GM23338 (cell line): Measurements from ENCODE around the gene BAHCC1.

ENCODE experiments used
- CREB1 ChIP-seq: fragments of 250-450 bp; sonication (Bioruptor Pico); IDR thresholded peaks from 2 replicates; pipeline ENCODE4 v1.5.0; 2020; ENCODE audit warnings: low read depth, mild to moderate bottlenecking, moderate library complexity
- EZH2 ChIP-seq: fragments of 200-600 bp; sonication (generic); IDR thresholded peaks from one replicate; pipeline ENCODE4 v1.8.0; 2017; ENCODE audit warnings: antibody characterized with exemption, mild to moderate bottlenecking, low read depth; ENCODE audit not compliant: unreplicated experiment
- EZH2phosphoT487 ChIP-seq: fragments of 200-600 bp; sonication (generic); IDR thresholded peaks from one replicate; pipeline ENCODE4 v1.8.1; 2018; ENCODE audit warnings: antibody characterized with exemption; ENCODE audit not compliant: unreplicated experiment
- JUNB ChIP-seq: IDR thresholded peaks from one replicate; pipeline ENCODE4 v1.6.1; 2016; ENCODE audit warnings: antibody characterized with exemption; ENCODE audit not compliant: unreplicated experiment
- NANOG ChIP-seq: IDR thresholded peaks from 2 replicates; pipeline ENCODE4 v1.6.1; 2016; ENCODE audit warnings: antibody characterized with exemption, borderline replicate concordance
- POLR2AphosphoS5 ChIP-seq: IDR thresholded peaks from 2 replicates; pipeline ENCODE4 v1.6.1; 2016; ENCODE audit warnings: antibody characterized with exemption, low read depth
- STAT1 ChIP-seq: IDR thresholded peaks from one replicate; pipeline ENCODE4 v1.6.1; 2016; ENCODE audit warnings: antibody characterized with exemption; ENCODE audit not compliant: unreplicated experiment
- ZNF114 ChIP-seq: fragments of 250-450 bp; sonication (Bioruptor Pico); IDR thresholded peaks from 2 replicates; pipeline ENCODE4 v1.5.0; 2020; ENCODE audit warnings: mild to moderate bottlenecking, moderate library complexity
- ZNF331 ChIP-seq: fragments of 250-450 bp; sonication (Bioruptor Pico); IDR thresholded peaks from 2 replicates; pipeline ENCODE4 v1.5.0; 2020; ENCODE audit warnings: low read depth, mild to moderate bottlenecking, moderate library complexity
- TF ChIP-seq, protein P1 (sequence below), 2 experiments: fragments of 200-600 bp in 1 of 2; sonication (generic) in 1 of 2; conservative IDR thresholded peaks; 2 replicates each; pipeline versions ENCODE4 v1.5.1 to v1.6.1; 2016 to 2017; ENCODE audit warnings: antibody characterized with exemption in 2 of 2, low read depth in 2 of 2, mild to moderate bottlenecking in 2 of 2, moderate library complexity in 1 of 2
- TF ChIP-seq, protein P2 (sequence below): IDR thresholded peaks from one replicate; pipeline ENCODE4 v1.6.1; 2018; ENCODE audit warnings: antibody characterized with exemption; ENCODE audit not compliant: unreplicated experiment
- TF ChIP-seq, protein P3 (sequence below): IDR thresholded peaks from 2 replicates; pipeline ENCODE4 v1.6.1; 2016; ENCODE audit warnings: antibody characterized with exemption
- TF ChIP-seq, protein P4 (sequence below): fragments of 250-450 bp; sonication (Bioruptor Pico); IDR thresholded peaks from 2 replicates; pipeline ENCODE4 v1.5.0; 2020; ENCODE audit warnings: mild to moderate bottlenecking, moderate library complexity

DNA sequence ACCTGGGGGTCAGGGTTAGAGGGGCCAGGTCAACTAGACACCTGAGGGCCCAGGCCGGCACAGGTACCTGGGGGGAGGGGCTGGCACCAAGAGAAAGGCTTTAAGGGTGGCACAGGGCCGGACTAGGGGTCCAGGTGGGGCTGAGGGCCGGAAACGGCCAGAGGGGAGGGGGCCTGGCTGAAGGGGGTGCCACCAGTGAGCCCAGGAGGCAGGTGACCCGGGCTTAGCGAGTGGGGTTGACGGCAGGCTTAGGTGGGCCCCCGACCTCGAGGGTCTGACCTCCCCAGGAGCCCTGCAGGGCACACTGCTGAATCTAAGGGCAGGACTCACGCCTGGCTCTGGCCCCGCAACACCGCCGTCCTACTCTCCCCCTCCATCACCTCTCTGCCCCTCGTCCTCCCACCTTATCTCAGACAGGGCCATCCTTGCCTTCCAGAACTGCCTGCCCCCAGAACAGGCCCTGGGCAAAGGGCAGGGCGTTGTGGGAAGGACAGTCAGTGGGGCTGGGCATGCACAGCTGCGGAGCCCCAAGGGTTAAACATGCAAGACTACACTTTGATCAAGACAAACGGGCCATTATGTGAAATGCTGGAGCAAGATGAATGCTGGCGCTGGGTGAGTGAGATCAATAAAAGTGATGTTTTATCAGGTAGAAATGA, 73.0 kb downstream of the BAHCC1 start:
- TF ChIP-seq, protein P1, sequence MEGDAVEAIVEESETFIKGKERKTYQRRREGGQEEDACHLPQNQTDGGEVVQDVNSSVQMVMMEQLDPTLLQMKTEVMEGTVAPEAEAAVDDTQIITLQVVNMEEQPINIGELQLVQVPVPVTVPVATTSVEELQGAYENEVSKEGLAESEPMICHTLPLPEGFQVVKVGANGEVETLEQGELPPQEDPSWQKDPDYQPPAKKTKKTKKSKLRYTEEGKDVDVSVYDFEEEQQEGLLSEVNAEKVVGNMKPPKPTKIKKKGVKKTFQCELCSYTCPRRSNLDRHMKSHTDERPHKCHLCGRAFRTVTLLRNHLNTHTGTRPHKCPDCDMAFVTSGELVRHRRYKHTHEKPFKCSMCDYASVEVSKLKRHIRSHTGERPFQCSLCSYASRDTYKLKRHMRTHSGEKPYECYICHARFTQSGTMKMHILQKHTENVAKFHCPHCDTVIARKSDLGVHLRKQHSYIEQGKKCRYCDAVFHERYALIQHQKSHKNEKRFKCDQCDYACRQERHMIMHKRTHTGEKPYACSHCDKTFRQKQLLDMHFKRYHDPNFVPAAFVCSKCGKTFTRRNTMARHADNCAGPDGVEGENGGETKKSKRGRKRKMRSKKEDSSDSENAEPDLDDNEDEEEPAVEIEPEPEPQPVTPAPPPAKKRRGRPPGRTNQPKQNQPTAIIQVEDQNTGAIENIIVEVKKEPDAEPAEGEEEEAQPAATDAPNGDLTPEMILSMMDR (conservative IDR thresholded peaks at IDR 0.05; ENCODE audit: low read depth in 2 of 2): no peak
- no peak for TF ChIP-seq EZH2phosphoT487
- TF ChIP-seq, protein P2, sequence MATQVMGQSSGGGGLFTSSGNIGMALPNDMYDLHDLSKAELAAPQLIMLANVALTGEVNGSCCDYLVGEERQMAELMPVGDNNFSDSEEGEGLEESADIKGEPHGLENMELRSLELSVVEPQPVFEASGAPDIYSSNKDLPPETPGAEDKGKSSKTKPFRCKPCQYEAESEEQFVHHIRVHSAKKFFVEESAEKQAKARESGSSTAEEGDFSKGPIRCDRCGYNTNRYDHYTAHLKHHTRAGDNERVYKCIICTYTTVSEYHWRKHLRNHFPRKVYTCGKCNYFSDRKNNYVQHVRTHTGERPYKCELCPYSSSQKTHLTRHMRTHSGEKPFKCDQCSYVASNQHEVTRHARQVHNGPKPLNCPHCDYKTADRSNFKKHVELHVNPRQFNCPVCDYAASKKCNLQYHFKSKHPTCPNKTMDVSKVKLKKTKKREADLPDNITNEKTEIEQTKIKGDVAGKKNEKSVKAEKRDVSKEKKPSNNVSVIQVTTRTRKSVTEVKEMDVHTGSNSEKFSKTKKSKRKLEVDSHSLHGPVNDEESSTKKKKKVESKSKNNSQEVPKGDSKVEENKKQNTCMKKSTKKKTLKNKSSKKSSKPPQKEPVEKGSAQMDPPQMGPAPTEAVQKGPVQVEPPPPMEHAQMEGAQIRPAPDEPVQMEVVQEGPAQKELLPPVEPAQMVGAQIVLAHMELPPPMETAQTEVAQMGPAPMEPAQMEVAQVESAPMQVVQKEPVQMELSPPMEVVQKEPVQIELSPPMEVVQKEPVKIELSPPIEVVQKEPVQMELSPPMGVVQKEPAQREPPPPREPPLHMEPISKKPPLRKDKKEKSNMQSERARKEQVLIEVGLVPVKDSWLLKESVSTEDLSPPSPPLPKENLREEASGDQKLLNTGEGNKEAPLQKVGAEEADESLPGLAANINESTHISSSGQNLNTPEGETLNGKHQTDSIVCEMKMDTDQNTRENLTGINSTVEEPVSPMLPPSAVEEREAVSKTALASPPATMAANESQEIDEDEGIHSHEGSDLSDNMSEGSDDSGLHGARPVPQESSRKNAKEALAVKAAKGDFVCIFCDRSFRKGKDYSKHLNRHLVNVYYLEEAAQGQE: no peak
- TF ChIP-seq JUNB: no peak
- TF ChIP-seq POLR2AphosphoS5: no peak
- no peak for TF ChIP-seq EZH2
- TF ChIP-seq CREB1: no peak
- TF ChIP-seq STAT1: no peak
- TF ChIP-seq, protein P3, sequence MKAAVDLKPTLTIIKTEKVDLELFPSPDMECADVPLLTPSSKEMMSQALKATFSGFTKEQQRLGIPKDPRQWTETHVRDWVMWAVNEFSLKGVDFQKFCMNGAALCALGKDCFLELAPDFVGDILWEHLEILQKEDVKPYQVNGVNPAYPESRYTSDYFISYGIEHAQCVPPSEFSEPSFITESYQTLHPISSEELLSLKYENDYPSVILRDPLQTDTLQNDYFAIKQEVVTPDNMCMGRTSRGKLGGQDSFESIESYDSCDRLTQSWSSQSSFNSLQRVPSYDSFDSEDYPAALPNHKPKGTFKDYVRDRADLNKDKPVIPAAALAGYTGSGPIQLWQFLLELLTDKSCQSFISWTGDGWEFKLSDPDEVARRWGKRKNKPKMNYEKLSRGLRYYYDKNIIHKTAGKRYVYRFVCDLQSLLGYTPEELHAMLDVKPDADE: no peak
- TF ChIP-seq ZNF114 (CRISPR knock-in tag): no peak
- no peak for TF ChIP-seq NANOG
- TF ChIP-seq, protein P4, sequence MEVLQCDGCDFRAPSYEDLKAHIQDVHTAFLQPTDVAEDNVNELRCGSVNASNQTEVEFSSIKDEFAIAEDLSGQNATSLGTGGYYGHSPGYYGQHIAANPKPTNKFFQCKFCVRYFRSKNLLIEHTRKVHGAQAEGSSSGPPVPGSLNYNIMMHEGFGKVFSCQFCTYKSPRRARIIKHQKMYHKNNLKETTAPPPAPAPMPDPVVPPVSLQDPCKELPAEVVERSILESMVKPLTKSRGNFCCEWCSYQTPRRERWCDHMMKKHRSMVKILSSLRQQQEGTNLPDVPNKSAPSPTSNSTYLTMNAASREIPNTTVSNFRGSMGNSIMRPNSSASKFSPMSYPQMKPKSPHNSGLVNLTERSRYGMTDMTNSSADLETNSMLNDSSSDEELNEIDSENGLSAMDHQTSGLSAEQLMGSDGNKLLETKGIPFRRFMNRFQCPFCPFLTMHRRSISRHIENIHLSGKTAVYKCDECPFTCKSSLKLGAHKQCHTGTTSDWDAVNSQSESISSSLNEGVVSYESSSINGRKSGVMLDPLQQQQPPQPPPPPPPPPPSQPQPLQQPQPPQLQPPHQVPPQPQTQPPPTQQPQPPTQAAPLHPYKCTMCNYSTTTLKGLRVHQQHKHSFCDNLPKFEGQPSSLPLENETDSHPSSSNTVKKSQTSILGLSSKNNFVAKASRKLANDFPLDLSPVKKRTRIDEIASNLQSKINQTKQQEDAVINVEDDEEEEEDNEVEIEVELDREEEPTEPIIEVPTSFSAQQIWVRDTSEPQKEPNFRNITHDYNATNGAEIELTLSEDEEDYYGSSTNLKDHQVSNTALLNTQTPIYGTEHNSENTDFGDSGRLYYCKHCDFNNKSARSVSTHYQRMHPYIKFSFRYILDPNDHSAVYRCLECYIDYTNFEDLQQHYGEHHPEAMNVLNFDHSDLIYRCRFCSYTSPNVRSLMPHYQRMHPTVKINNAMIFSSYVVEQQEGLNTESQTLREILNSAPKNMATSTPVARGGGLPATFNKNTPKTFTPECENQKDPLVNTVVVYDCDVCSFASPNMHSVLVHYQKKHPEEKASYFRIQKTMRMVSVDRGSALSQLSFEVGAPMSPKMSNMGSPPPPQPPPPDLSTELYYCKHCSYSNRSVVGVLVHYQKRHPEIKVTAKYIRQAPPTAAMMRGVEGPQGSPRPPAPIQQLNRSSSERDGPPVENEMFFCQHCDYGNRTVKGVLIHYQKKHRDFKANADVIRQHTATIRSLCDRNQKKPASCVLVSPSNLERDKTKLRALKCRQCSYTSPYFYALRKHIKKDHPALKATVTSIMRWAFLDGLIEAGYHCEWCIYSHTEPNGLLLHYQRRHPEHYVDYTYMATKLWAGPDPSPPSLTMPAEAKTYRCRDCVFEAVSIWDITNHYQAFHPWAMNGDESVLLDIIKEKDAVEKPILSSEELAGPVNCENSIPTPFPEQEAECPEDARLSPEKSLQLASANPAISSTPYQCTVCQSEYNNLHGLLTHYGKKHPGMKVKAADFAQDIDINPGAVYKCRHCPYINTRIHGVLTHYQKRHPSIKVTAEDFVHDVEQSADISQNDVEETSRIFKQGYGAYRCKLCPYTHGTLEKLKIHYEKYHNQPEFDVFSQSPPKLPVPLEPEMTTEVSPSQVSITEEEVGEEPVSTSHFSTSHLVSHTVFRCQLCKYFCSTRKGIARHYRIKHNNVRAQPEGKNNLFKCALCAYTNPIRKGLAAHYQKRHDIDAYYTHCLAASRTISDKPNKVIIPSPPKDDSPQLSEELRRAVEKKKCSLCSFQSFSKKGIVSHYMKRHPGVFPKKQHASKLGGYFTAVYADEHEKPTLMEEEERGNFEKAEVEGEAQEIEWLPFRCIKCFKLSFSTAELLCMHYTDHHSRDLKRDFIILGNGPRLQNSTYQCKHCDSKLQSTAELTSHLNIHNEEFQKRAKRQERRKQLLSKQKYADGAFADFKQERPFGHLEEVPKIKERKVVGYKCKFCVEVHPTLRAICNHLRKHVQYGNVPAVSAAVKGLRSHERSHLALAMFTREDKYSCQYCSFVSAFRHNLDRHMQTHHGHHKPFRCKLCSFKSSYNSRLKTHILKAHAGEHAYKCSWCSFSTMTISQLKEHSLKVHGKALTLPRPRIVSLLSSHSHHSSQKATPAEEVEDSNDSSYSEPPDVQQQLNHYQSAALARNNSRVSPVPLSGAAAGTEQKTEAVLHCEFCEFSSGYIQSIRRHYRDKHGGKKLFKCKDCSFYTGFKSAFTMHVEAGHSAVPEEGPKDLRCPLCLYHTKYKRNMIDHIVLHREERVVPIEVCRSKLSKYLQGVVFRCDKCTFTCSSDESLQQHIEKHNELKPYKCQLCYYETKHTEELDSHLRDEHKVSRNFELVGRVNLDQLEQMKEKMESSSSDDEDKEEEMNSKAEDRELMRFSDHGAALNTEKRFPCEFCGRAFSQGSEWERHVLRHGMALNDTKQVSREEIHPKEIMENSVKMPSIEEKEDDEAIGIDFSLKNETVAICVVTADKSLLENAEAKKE (CRISPR knock-in tag): no peak
- no peak for TF ChIP-seq ZNF331 (CRISPR knock-in tag)
